Neural cell (in vitro differentiated cells): ENCODE results near the gene MYO10. TPM values are rescaled to one million over a fixed set of nuclear protein-coding genes. Genes with fewer than 3 reads are reported as not detected.

Experiments
- H2AFZ ChIP-seq: fragments of 200-600, 300-800 bp; sonication (generic), shearing (Covaris generic); 2 replicates; pipeline ENCODE4 v1.6.0; 2014; ENCODE audit warnings: low read depth, mild to moderate bottlenecking, antibody characterized with exemption, low read length, moderate library complexity
- H3F3A ChIP-seq: fragments of 200-600 bp; shearing (Covaris generic); 2 replicates; pipeline ENCODE4 v1.6.1; 2016; ENCODE audit warnings: mild to moderate bottlenecking, moderate library complexity, mixed read lengths, antibody characterized with exemption, low read length; ENCODE audit not compliant: insufficient read depth, poor library complexity, severe bottlenecking
- H3K27ac ChIP-seq: fragments of 200-600, 300-800 bp; sonication (generic), shearing (Covaris generic); 2 replicates; pipeline ENCODE4 v1.5.1; 2014; ENCODE audit warnings: mild to moderate bottlenecking, low read length, moderate library complexity
- H3K27me3 ChIP-seq: fragments of 300-800, 200-600 bp; sonication (generic), shearing (Covaris generic); 2 replicates; pipeline ENCODE4 v1.6.0; 2014; ENCODE audit warnings: mild to moderate bottlenecking, low read depth, low read length, moderate library complexity; ENCODE audit not compliant: insufficient read depth
- H3K36me3 ChIP-seq: fragments of 300-800, 200-600 bp; sonication (generic), shearing (Covaris generic); 2 replicates; pipeline ENCODE4 v1.5.1; 2014; ENCODE audit warnings: mild to moderate bottlenecking, antibody characterized with exemption, low read length, moderate library complexity; ENCODE audit not compliant: insufficient read depth
- H3K4me2 ChIP-seq: fragments of 300-800, 200-600 bp; sonication (generic), shearing (Covaris generic); 2 replicates; pipeline ENCODE4 v1.6.0; 2014; ENCODE audit warnings: mild to moderate bottlenecking, low read length
- H3K4me3 ChIP-seq: fragments of 300-800, 200-600 bp; sonication (generic), shearing (Covaris generic); 2 replicates; pipeline ENCODE4 v1.5.1; 2014; ENCODE audit warnings: mild to moderate bottlenecking, low read length, moderate library complexity
- H3K79me2 ChIP-seq: fragments of 200-600 bp; shearing (Covaris generic); replicated peaks from 2 replicates; pipeline ENCODE4 v1.6.0; 2014; ENCODE audit warnings: mild to moderate bottlenecking, low read length, moderate library complexity; ENCODE audit not compliant: insufficient read depth
- H3K9ac ChIP-seq: fragments of 300-800, 200-600 bp; sonication (generic), shearing (Covaris generic); 2 replicates; pipeline ENCODE4 v1.6.1; 2016; ENCODE audit warnings: mild to moderate bottlenecking, low read length, mixed read lengths
- H3K9me2 ChIP-seq: fragments of 200-600 bp; shearing (Covaris generic); 2 replicates; pipeline ENCODE4 v1.6.1; 2016; ENCODE audit warnings: mild to moderate bottlenecking, low read length, mixed read lengths; ENCODE audit not compliant: insufficient read depth
- H3K9me3 ChIP-seq: fragments of 200-600, 300-800 bp; sonication (generic), shearing (Covaris generic); 2 replicates; pipeline ENCODE4 v1.6.1; 2016; ENCODE audit warnings: mild to moderate bottlenecking, mixed run types, low read length, moderate library complexity, mixed read lengths
- H4K20me1 ChIP-seq: fragments of 200-600 bp; shearing (Covaris generic); 2 replicates; pipeline ENCODE4 v1.6.1; 2016; ENCODE audit warnings: mild to moderate bottlenecking, mixed run types; ENCODE audit not compliant: insufficient read depth
- CTCF ChIP-seq: fragments of 450-650 bp; IDR thresholded peaks from 2 replicates; pipeline ENCODE4 v1.5.1; 2014; ENCODE audit warnings: antibody characterized with exemption, mild to moderate bottlenecking, moderate library complexity; ENCODE audit not compliant: poor library complexity, severe bottlenecking
- EP300 ChIP-seq: fragments of 450-650 bp; conservative IDR thresholded peaks from 2 replicates; pipeline ENCODE4 v1.6.1; 2014; ENCODE audit warnings: antibody characterized with exemption, mild to moderate bottlenecking, moderate library complexity; ENCODE audit not compliant: poor library complexity, severe bottlenecking
- EZH2 ChIP-seq: fragments of 200-600, 300-800 bp; shearing (Covaris generic), sonication (generic); IDR thresholded peaks from 2 replicates; pipeline ENCODE4 v1.6.1; 2014; ENCODE audit warnings: antibody characterized with exemption, low read length, borderline replicate concordance, mild to moderate bottlenecking; ENCODE audit not compliant: insufficient read depth, poor library complexity, severe bottlenecking
- MXI1 ChIP-seq: fragments of 450-650 bp; conservative IDR thresholded peaks from 2 replicates; pipeline ENCODE4 v1.6.1; 2014; ENCODE audit warnings: antibody characterized with exemption, mild to moderate bottlenecking; ENCODE audit not compliant: poor library complexity, severe bottlenecking
- POLR2AphosphoS5 ChIP-seq: IDR thresholded peaks from 2 replicates; pipeline ENCODE4 v1.6.1; 2012
- RAD21 ChIP-seq: fragments of 450-650 bp; conservative IDR thresholded peaks from 2 replicates; pipeline ENCODE4 v1.6.1; 2014; ENCODE audit warnings: antibody characterized with exemption, mild to moderate bottlenecking, moderate library complexity
- REST ChIP-seq: IDR thresholded peaks from 2 replicates; pipeline ENCODE4 v1.6.1; 2012; ENCODE audit warnings: borderline replicate concordance
- SMC3 ChIP-seq: fragments of 450-650 bp; conservative IDR thresholded peaks from 2 replicates; pipeline ENCODE4 v1.6.1; 2014; ENCODE audit warnings: antibody characterized with exemption, mild to moderate bottlenecking, moderate library complexity; ENCODE audit not compliant: poor library complexity
- TAF1 ChIP-seq: IDR thresholded peaks from 2 replicates; pipeline ENCODE4 v1.6.1; 2012; ENCODE audit warnings: low read depth
- polyA plus RNA-seq: library from polyadenylated mRNA; depleted of rRNA; stranded (reverse); fragments of >200 nt; gene quantifications from 2 replicates; pipeline ENCODE4 v1.2.3, GENCODE V29; 2014

MYO10 gene
- polyA plus RNA-seq, 1 donor from 2014 or later = 3.2 TPM

- Histone ChIP-seq H3K4me3 (no peak overlapping the region), H3K27me3 (no peaks in the 10 kb centered on the region), H3K36me3 (no peaks in the 10 kb centered on the region), H3K9ac (no peak overlapping the region), H3K79me2 (no peaks in the 10 kb centered on the region), H3K9me2 (no peaks in the 10 kb centered on the region), H4K20me1 (no peaks in the 10 kb centered on the region), H3F3A (no peaks in the 10 kb centered on the region), H3K4me2 (no peak overlapping the region), H3K27ac (no peak overlapping the region), H2AFZ (no peak overlapping the region), H3K9me3 (no peaks in the 10 kb centered on the region)
- TF ChIP-seq EZH2 (no peak), CTCF (no peak), TAF1 (no peak), REST (no peak), POLR2AphosphoS5 (no peak), SMC3 (no peak), EP300 (no peak), MXI1 (no peak), RAD21 (no peak)
Measured at GRCh38 chr5:16827755-16828154, 108.3 kb downstream of the MYO10 start.

- Histone ChIP-seq H3K4me3 (no peak overlapping the region), H3K4me2 (no peak overlapping the region), H3F3A (no peaks in the 10 kb centered on the region), H4K20me1 (no peaks in the 10 kb centered on the region), H3K36me3 (no peaks in the 10 kb centered on the region), H3K9me2 (no peaks in the 10 kb centered on the region), H3K9ac (no peak overlapping the region), H3K27me3 (no peaks in the 10 kb centered on the region), H2AFZ (no peak overlapping the region), H3K79me2 (no peaks in the 10 kb centered on the region), H3K27ac (no peak overlapping the region), H3K9me3 (no peaks in the 10 kb centered on the region)
- TF ChIP-seq RAD21 = no peak
- TF ChIP-seq SMC3 = no peak
- TF ChIP-seq CTCF = no peak
- no peak for TF ChIP-seq MXI1
- no peak for TF ChIP-seq EP300
- TF ChIP-seq REST = no peak
- no peak for TF ChIP-seq POLR2AphosphoS5
- no peak for TF ChIP-seq EZH2
- TF ChIP-seq TAF1 = no peak
Measured at GRCh38 chr5:16826379-16827125, 109.5 kb downstream of the MYO10 start.
